ENCODE measurements around the gene KIF24.
"Not testable (repeated sequence)": the region's sequence is repeated elsewhere in the genome, so short reads cannot be mapped to it uniquely, and the experiment has no call there.

Gene KIF24

GRCh38 chr9:34326690-34327089 is 2.4 kb downstream of the KIF24 start:
- no peak for DNase-seq

- DNase-seq: no peak
Observed at GRCh38 chr9:34322899-34323591, 6.0 kb downstream of the KIF24 start.

GRCh38 chr9:34321451-34321850 is 7.6 kb downstream of the KIF24 start:
- no peak for DNase-seq

GRCh38 chr9:34318163-34318790 is 10.8 kb downstream of the KIF24 start:
- no peak for DNase-seq

GRCh38 chr9:34317436-34317835 is 11.6 kb downstream of the KIF24 start:
- no peak for DNase-seq

- DNase-seq: no peak
Observed at GRCh38 chr9:34311499-34312185, 17.4 kb downstream of the KIF24 start.

- DNase-seq: peak; percentile 9 to 62
Observed at GRCh38 chr9:34310215-34310614, 18.9 kb downstream of the KIF24 start.

- DNase-seq: not testable (repeated sequence)
Observed at GRCh38 chr9:34308316-34308715, 20.8 kb downstream of the KIF24 start.

GRCh38 chr9:34301064-34301463 is 28.0 kb downstream of the KIF24 start:
- not testable (repeated sequence) for DNase-seq

- no peak for DNase-seq
Observed at GRCh38 chr9:34292552-34292951, 36.5 kb downstream of the KIF24 start.

- DNase-seq: no peak
Observed at GRCh38 chr9:34291423-34291822, 37.6 kb downstream of the KIF24 start.

- no peak for DNase-seq
Observed at GRCh38 chr9:34291023-34291422, 38.0 kb downstream of the KIF24 start.

- no peak for DNase-seq
Observed at GRCh38 chr9:34289159-34289558, 39.9 kb downstream of the KIF24 start.

- no peak for DNase-seq
Observed at GRCh38 chr9:34282096-34282495, 47.0 kb downstream of the KIF24 start.

GRCh38 chr9:34279411-34279810 is 49.7 kb downstream of the KIF24 start:
- peak in 1 of 2 experiments; percentile 45 for DNase-seq
